Measurements from ENCODE around the gene THPO. TPM values are rescaled to one million over a fixed set of nuclear protein-coding genes. Genes with fewer than 3 reads are reported as not detected.

Gene THPO
- total RNA-seq, 1 donor from 2014 or later = 0.20 TPM

- no peaks in the 10 kb centered on the region for H3K9me3 ChIP-seq
- no peak overlapping the region for H3K4me3 ChIP-seq
- H3K36me3 ChIP-seq = no peaks in the 10 kb centered on the region
- TF ChIP-seq CTCF (IDR thresholded peaks at IDR 0.05) = no peak
- H3K27ac ChIP-seq = no peak overlapping the region
- intact Hi-C loops (cut with DNase I) = no loop called here
- DNase-seq = no peak
- ATAC-seq = no peak
- H3K27me3 ChIP-seq = no peaks in the 10 kb centered on the region
- no peaks in the 10 kb centered on the region for H3K4me1 ChIP-seq
These were observed 24.5 kb downstream of the THPO start for GRCh38 chr3:184353546-184353941.

- intact Hi-C loops (cut with DNase I) = no loop called here
- no peak overlapping the region for H3K27ac ChIP-seq
- H3K9me3 ChIP-seq = no peaks in the 10 kb centered on the region
- no peak overlapping the region for H3K4me3 ChIP-seq
- H3K36me3 ChIP-seq = no peaks in the 10 kb centered on the region
- TF ChIP-seq CTCF (IDR thresholded peaks at IDR 0.05) = no peak
- H3K4me1 ChIP-seq = no peaks in the 10 kb centered on the region
- no peaks in the 10 kb centered on the region for H3K27me3 ChIP-seq
- no peak for ATAC-seq
- DNase-seq = no peak
These were observed 25.0 kb downstream of the THPO start for GRCh38 chr3:184352897-184353545.

GRCh38 chr3:184352149-184352785 is 25.7 kb downstream of the THPO start:
- no peaks in the 10 kb centered on the region for H3K36me3 ChIP-seq
- TF ChIP-seq CTCF (IDR thresholded peaks at IDR 0.05) = no peak
- no peaks in the 10 kb centered on the region for H3K27me3 ChIP-seq
- H3K4me3 ChIP-seq = no peak overlapping the region
- no peaks in the 10 kb centered on the region for H3K4me1 ChIP-seq
- intact Hi-C loops (cut with DNase I) = no loop called here
- DNase-seq (no peak), ATAC-seq (no peak)
- H3K27ac ChIP-seq = no peak overlapping the region
- H3K9me3 ChIP-seq = no peaks in the 10 kb centered on the region

- H3K27me3 ChIP-seq = no peaks in the 10 kb centered on the region
- H3K9me3 ChIP-seq = no peaks in the 10 kb centered on the region
- TF ChIP-seq CTCF (IDR thresholded peaks at IDR 0.05) = no peak
- ATAC-seq (no peak), DNase-seq (no peak)
- no peak overlapping the region for H3K27ac ChIP-seq
- no peaks in the 10 kb centered on the region for H3K4me1 ChIP-seq
- no peak overlapping the region for H3K4me3 ChIP-seq
- no peaks in the 10 kb centered on the region for H3K36me3 ChIP-seq
- intact Hi-C loops (cut with DNase I) = no loop called here
These were observed 26.4 kb downstream of the THPO start for GRCh38 chr3:184351511-184352148.

- Histone ChIP-seq H3K9me3 (no peaks in the 10 kb centered on the region), H3K4me3 (no peak overlapping the region), H3K27me3 (no peaks in the 10 kb centered on the region), H3K36me3 (no peaks in the 10 kb centered on the region), H3K27ac (no peak overlapping the region), H3K4me1 (peaks cover 4% of the 10 kb centered on the region)
- no peak for TF ChIP-seq CTCF (IDR thresholded peaks at IDR 0.05)
- DNase-seq = no peak
- intact Hi-C loops (cut with DNase I) = no loop called here
- no peak for ATAC-seq
These were observed 27.4 kb downstream of the THPO start for GRCh38 chr3:184350618-184351017.

All from upper lobe of right lung (tissue), 1 donor.